Measurements from ENCODE around the gene BHLHE40. TPM values are rescaled to one million over a fixed set of nuclear protein-coding genes. Genes with fewer than 3 reads are reported as not detected.

The BHLHE40 gene
- polyA plus RNA-seq, 1 experiment: 7.6 TPM

GRCh38 chr3:5014391-5014790 is 35.2 kb downstream of the BHLHE40 start:
- no peaks in the 10 kb centered on the region for H3K27me3 ChIP-seq (ENCODE audit: control insufficient read depth, insufficient read depth, low read length)
- CTCF ChIA-PET: no interaction called here
- no peak overlapping the region for H3K4me3 ChIP-seq (ENCODE audit: low read depth, low read length)
- no peak for TF ChIP-seq CTCF (IDR thresholded peaks at IDR 0.05; ENCODE audit: low read depth, low read length)
- no peaks in the 10 kb centered on the region for H3K9me3 ChIP-seq (ENCODE audit: control insufficient read depth, insufficient read depth, low read length)
- no peak overlapping the region for H3K27ac ChIP-seq (ENCODE audit: low read depth, low read length)
- POLR2A ChIA-PET: no interaction called here
- no peak for DNase-seq (ENCODE audit: low read depth, low spot score)

GRCh38 chr3:5015056-5015455 is 35.8 kb downstream of the BHLHE40 start:
- Histone ChIP-seq H3K27ac (ENCODE audit: low read depth, low read length) (no peak overlapping the region), H3K27me3 (ENCODE audit: control insufficient read depth, insufficient read depth, low read length) (no peaks in the 10 kb centered on the region), H3K4me3 (ENCODE audit: low read depth, low read length) (no peak overlapping the region), H3K9me3 (ENCODE audit: control insufficient read depth, insufficient read depth, low read length) (no peaks in the 10 kb centered on the region)
- POLR2A ChIA-PET: no interaction called here
- DNase-seq (ENCODE audit: low read depth, low spot score): no peak
- no peak for TF ChIP-seq CTCF (IDR thresholded peaks at IDR 0.05; ENCODE audit: low read depth, low read length)
- CTCF ChIA-PET: interaction anchor here (1.4 kb wide), 1 partner anchor 42 kb away, joined by 3 read pairs; no protein-coding TSS in a partner anchor

- H3K27ac ChIP-seq (ENCODE audit: low read depth, low read length): no peak overlapping the region
- H3K27me3 ChIP-seq (ENCODE audit: control insufficient read depth, insufficient read depth, low read length): no peaks in the 10 kb centered on the region
- CTCF ChIA-PET: interaction anchor here (0.6 to 2.9 kb wide), 4 partner anchors 10 to 305 kb away, joined by 3 to 12 read pairs (median 4); no protein-coding TSS in a partner anchor
- DNase-seq (ENCODE audit: low read depth, low spot score): no peak
- TF ChIP-seq CTCF (IDR thresholded peaks at IDR 0.05; ENCODE audit: low read depth, low read length): no peak
- POLR2A ChIA-PET: no interaction called here
- H3K4me3 ChIP-seq (ENCODE audit: low read depth, low read length): no peak overlapping the region
- no peaks in the 10 kb centered on the region for H3K9me3 ChIP-seq (ENCODE audit: control insufficient read depth, insufficient read depth, low read length)
Measured at GRCh38 chr3:5016211-5017161, 37.2 kb downstream of the BHLHE40 start.

- Histone ChIP-seq H3K27ac (ENCODE audit: low read depth, low read length) (no peak overlapping the region), H3K9me3 (ENCODE audit: control insufficient read depth, insufficient read depth, low read length) (no peaks in the 10 kb centered on the region), H3K27me3 (ENCODE audit: control insufficient read depth, insufficient read depth, low read length) (no peaks in the 10 kb centered on the region), H3K4me3 (ENCODE audit: low read depth, low read length) (no peak overlapping the region)
- no peak for TF ChIP-seq CTCF (IDR thresholded peaks at IDR 0.05; ENCODE audit: low read depth, low read length)
- ChIA-PET POLR2A (interaction anchor here (0.8 kb wide), 1 partner anchor 525 kb away, joined by 3 read pairs; the partner anchor contains the start of gene ITPR1), CTCF (interaction anchor here (0.5 to 2.9 kb wide), 3 partner anchors 8 to 306 kb away, joined by 4 to 12 read pairs (median 5); no protein-coding TSS in a partner anchor)
- DNase-seq (ENCODE audit: low read depth, low spot score): no peak
Measured at GRCh38 chr3:5017925-5018531, 38.8 kb downstream of the BHLHE40 start.
